Retinal pigment epithelial cell (primary cell): Measurements from ENCODE around the gene DDX50.

ENCODE experiments used
- DNase-seq: peaks from one replicate; pipeline ENCODE4 v3.0.0-alpha.2; 2010; ENCODE audit warnings: low read depth
- H3K4me3 ChIP-seq: 2 replicates; pipeline ENCODE4 v1.5.1; 2011; ENCODE audit warnings: mild to moderate bottlenecking, low read length, control low read depth, moderate library complexity
- CTCF ChIP-seq: conservative IDR thresholded peaks from 2 replicates; pipeline ENCODE4 v1.5.1; 2011; ENCODE audit warnings: low read depth, low read length, control low read depth, inconsistent platforms

DDX50 gene

GRCh38 chr10:68950598-68950997 is 49.5 kb downstream of the DDX50 start:
- no peak for TF ChIP-seq CTCF
- no peak overlapping the region for H3K4me3 ChIP-seq
- no peak for DNase-seq

- TF ChIP-seq CTCF = no peak
- no peak for DNase-seq
These were observed 53.8 kb downstream of the DDX50 start for GRCh38 chr10:68954904-68955303.

GRCh38 chr10:68955355-68955831 is 54.3 kb downstream of the DDX50 start:
- no peak for TF ChIP-seq CTCF
- peak; percentile 27 for DNase-seq
- H3K4me3 ChIP-seq = peak overlapping the region; percentile 97

More at GRCh38 chr10:68954904-68955303, 53.8 kb downstream of the DDX50 start:
- no peak overlapping the region for H3K4me3 ChIP-seq

- DNase-seq = peak; percentile 81
- peak; percentile 60 for TF ChIP-seq CTCF
- H3K4me3 ChIP-seq = peak within 1 kb of the TSS; percentile 97
These were observed 54.9 kb downstream of the DDX50 start, which contains the start of gene DDX21 for GRCh38 chr10:68955832-68956532. DDX21 (plus strand) TSS chr10:68956170; CDS start chr10:68956226, 56 bp downstream.

GRCh38 chr10:68957284-68957615 is 56.1 kb downstream of the DDX50 start:
- TF ChIP-seq CTCF = no peak
- DNase-seq = no peak
- H3K4me3 ChIP-seq = peak overlapping the region; percentile 97

GRCh38 chr10:68957654-68958053 is 56.5 kb downstream of the DDX50 start:
- DNase-seq = no peak
- peak overlapping the region; percentile 97 for H3K4me3 ChIP-seq
- TF ChIP-seq CTCF = no peak
